HG02981 (cell line): ENCODE results near the gene ACP2.

ENCODE experiments used
- ATAC-seq: cut with Tn5 transposase; IDR thresholded peaks from one replicate; pipeline ENCODE4 v1.9.1; 2021; ENCODE audit warnings: mild to moderate bottlenecking, moderate library complexity; ENCODE audit not compliant: unreplicated experiment

The ACP2 gene, protein sequence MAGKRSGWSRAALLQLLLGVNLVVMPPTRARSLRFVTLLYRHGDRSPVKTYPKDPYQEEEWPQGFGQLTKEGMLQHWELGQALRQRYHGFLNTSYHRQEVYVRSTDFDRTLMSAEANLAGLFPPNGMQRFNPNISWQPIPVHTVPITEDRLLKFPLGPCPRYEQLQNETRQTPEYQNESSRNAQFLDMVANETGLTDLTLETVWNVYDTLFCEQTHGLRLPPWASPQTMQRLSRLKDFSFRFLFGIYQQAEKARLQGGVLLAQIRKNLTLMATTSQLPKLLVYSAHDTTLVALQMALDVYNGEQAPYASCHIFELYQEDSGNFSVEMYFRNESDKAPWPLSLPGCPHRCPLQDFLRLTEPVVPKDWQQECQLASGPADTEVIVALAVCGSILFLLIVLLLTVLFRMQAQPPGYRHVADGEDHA

GRCh38 chr11:47248664-47249377, at the start of gene ACP2:
ACP2 (minus strand) TSS chr11:47248814; CDS start chr11:47248789, 25 bp downstream.
- ATAC-seq, result peak; percentile 89

DNA sequence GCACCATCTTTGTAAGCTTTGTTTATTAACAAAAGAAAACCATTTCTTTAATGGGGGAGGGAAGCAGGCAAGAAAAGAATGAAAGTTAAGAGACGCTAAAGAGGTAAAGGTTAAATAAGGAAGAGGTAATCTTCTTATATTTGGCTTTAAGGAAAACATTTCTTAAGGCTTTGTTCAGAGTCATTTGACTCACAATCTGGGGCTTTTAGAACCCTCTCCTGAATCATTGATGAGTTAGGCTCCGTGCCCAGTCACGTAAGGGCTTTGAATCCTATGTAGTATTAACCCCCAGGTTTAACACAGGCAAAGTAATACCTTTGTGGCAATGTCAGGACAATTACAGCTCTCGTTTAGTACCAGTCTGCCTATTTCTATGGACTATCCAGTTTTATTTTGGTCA, 47.4 kb upstream of the ACP2 start:
- no peak for ATAC-seq

GRCh38 chr11:47295385-47295784, 46.8 kb upstream of the ACP2 start:
- ATAC-seq, result no peak

DNA sequence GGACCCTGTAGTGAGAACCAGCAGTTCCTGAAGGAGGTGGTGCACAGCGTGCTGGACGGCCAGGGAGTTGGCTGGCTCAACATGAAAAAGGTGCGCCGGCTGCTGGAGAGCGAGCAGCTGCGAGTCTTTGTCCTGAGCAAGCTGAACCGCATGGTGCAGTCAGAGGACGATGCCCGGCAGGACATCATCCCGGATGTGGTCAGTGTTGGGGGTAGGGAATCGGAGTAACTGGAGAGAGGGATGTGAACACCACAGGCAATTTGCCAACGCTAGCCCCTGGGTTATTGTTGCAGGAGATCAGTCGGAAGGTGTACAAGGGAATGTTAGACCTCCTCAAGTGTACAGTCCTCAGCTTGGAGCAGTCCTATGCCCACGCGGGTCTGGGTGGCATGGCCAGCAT, 41.2 kb upstream of the ACP2 start:
- ATAC-seq, result no peak

DNA sequence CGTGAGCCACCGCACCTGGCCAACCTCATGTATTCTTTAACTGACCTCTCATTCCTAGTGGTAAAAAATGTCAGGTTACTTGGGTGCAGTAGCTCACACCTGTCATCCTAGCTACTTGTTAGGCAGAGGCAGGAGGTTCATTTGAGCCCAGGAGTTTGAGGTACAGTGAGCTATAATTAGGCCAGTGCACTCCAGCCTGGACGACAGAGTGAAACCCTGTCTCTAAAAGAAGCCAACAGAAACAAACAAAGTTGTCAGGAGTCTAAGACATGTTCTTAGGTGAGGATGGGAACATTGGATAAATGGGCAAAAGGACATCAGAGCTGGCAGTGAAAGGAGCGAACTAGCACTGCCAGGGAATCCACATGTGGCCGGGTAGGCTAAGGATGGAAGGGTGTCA, 39.5 kb upstream of the ACP2 start:
- no peak for ATAC-seq

DNA sequence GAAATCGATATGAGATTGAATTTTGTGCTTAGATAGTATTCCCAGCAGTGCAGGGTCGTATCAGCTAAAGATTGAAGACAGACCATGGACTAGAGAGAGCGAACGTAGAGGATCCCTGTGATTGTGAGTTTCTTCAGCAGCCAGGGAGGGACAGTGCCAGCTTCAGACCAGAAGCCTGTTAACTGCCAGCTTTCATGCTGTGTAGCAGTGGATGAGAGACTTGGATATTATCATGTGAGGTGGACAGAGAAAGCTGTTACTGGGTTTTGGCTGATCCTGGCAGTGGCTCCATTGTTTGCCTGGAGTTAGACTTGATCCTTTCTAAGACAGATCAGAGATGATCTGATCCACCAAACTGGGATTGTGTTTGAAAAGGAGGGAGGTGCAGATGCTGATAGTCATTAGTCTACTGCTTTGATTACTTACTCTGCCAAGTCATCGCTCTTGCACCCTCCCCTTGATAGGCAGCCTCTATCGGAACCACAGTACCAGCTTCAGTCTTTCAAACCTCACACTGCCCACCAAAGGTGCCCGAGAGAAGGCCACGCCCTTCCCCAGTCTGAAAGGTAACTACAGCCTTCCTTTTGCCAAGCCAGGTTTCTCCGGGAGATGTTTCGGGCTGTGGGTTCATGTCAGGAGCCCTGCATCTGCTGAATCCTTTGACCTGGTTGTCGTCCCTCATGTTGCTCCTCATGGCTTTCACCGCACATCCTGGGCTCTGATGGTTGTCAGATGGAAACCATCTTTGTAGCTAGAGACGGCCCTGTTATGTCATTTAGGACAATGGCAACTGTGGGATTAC, 37.6 kb upstream of the ACP2 start:
- no peak for ATAC-seq

DNA sequence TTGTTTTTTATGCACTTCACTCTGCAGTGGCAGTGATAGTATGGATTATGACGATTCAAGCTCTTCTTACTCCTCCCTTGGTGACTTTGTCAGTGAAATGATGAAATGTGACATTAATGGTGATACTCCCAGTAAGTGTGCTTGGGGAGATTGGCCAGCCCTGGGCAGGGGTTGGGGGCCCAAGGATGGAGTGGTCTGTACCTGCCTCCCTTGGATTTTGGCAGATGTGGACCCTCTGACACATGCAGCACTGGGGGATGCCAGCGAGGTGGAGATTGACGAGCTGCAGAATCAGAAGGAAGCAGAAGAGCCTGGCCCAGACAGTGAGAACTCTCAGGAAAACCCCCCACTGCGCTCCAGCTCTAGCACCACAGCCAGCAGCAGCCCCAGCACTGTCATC, 35.5 kb upstream of the ACP2 start:
- ATAC-seq, result no peak

GRCh38 chr11:47282462-47282861, 33.8 kb upstream of the ACP2 start:
- ATAC-seq, result no peak

DNA sequence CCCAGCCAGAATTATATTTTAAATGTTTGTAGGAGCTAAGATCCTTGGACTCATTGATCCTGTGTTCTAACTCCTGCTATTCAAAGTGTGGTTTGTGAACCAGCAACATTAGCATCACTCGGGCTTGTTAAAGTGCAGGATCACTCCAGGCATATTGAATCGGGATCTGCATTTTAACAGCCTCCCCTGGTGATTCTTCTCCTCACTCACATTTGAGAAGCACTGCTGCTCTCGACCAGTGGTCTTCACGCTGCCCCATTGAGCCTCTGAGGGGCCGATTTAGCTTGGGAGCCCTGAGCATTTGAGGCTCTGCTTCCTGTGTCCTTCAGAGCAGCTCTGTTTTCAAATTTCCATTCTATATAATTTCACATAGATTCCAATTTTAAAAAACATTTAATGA, 32.2 kb upstream of the ACP2 start:
- ATAC-seq, result no peak

DNA sequence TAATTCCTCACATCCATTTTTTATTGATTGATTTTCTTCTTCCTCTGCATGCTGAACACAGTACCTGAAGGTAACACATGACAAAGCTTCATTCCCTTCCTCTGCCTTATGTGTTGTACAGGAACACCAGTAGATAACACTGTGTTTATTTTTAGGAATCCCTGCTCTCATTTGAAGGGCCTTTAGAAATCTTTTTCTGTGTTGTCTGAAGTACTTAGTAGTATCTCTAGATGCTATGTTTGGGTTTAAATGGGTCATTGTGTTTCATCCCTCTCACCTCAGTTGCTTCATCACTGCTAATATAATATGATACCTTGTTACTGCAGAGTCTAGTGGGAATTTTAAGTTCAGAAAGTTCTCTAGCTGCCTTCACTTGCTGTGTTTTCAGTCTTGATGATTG, 31.5 kb upstream of the ACP2 start:
- no peak for ATAC-seq

DNA sequence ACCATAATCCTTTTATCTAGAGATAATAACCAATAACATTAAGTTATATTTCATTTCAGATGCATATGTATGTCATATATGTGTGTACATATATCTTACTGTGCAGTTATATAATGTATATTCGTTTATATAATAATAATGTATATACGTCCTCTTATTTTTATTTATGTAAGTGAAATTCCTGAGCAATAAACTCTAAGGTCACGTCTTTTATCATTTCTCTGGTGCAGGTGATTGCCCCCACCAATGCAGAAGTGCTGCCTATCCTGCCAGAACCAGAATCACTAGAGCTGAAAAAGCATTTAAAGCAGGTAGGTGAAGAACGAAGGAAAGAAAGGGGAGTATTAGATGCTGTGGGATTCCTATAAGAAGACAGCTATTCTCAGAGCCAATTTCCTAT, 30.2 kb upstream of the ACP2 start:
- no peak for ATAC-seq

DNA sequence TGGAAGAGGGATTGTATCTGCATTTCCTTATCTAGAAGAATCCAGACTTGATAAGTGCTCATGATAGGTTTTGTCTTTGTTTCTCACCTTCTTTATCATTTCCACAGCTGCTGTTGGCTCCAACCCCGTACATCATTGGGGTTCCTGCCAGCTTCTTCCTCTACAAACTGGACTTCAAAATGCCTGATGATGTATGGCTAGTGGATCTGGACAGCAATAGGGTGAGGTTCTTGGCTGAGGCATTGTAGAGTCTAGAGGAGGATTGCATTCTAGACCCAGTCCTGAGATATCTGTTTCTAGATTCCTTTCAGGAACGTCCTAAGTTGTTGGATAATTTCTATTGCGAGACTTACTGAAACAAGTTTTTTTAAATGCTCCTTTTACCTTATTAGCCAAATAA, 29.4 kb upstream of the ACP2 start:
- no peak for ATAC-seq

DNA sequence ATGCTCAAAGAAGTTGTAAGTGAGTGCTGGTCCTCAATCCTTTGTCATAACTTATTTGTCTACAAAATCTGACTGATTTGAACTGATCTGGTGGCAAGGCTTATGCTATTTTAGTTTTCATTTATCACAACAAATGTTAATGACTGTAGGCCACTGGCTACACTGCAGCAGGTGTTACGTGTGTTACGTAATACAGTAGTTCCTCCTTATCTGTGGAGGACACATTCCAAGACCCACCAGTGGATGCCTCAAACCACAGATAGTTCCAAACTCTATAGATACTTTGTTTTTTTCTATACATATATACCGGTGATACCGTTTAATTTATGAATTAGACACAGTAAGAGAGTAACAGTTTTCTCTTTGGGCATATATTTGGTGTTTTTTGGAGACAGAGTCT, 28.3 kb upstream of the ACP2 start:
- ATAC-seq, result no peak

DNA sequence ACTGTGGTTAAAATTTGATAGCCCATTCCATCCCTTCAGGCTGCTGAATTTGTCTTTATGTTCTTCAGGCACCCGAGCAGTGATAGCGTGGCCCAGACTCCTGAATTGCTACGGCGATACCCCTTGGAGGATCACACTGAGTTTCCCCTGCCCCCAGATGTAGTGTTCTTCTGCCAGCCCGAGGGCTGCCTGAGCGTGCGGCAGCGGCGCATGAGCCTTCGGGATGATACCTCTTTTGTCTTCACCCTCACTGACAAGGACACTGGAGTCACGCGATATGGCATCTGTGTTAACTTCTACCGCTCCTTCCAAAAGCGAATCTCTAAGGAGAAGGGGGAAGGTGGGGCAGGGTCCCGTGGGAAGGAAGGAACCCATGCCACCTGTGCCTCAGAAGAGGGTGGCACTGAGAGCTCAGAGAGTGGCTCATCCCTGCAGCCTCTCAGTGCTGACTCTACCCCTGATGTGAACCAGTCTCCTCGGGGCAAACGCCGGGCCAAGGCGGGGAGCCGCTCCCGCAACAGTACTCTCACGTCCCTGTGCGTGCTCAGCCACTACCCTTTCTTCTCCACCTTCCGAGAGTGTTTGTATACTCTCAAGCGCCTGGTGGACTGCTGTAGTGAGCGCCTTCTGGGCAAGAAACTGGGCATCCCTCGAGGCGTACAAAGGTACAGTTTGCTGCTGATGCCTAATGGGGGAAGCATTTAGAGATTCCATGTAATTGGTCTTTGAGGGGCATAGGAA, 26.1 kb upstream of the ACP2 start:
- no peak for ATAC-seq

- no peak for ATAC-seq
Measured at GRCh38 chr11:47272706-47273105, 24.1 kb upstream of the ACP2 start.

- ATAC-seq, result no peak
Measured at GRCh38 chr11:47271961-47272661, 23.5 kb upstream of the ACP2 start.

- no peak for ATAC-seq
Measured at GRCh38 chr11:47271328-47271727, 22.7 kb upstream of the ACP2 start.

GRCh38 chr11:47270331-47271271, 22.0 kb upstream of the ACP2 start:
- ATAC-seq, result no peak

- ATAC-seq, result peak; percentile 66
Measured at GRCh38 chr11:47269829-47270305, 21.3 kb upstream of the ACP2 start, which contains the start of gene MADD. MADD (plus strand) TSS chr11:47270133.
